HepG2 (cell line): ENCODE measurements around the gene FBXL12. TPM values are rescaled to one million over a fixed set of nuclear protein-coding genes. Genes with fewer than 3 reads are reported as not detected.

Source experiments
- ATRX ChIP-seq: sonication (generic); formaldehyde crosslinking; IDR thresholded peaks from 2 replicates; pipeline ENCODE4 v1.4.0; 2020; ENCODE audit warnings: missing genetic modification reagents, borderline replicate concordance
- EEA1 ChIP-seq: sonication (generic); formaldehyde crosslinking; IDR thresholded peaks from 2 replicates; pipeline ENCODE4 v1.5.1; 2020; ENCODE audit warnings: mild to moderate bottlenecking, missing genetic modification reagents, borderline replicate concordance
- HNRNPH1 ChIP-seq: fragments of 200-400 bp; formaldehyde crosslinking; optimal IDR thresholded peaks from 2 replicates; pipeline ENCODE3; 2017; ENCODE audit warnings: mild to moderate bottlenecking, low read depth, low read length
- JUN ChIP-seq: sonication (generic); formaldehyde crosslinking; IDR thresholded peaks from 2 replicates; pipeline ENCODE4 v1.4.0; 2020; ENCODE audit warnings: mild to moderate bottlenecking, missing genetic modification reagents
- KDM1A ChIP-seq: IDR thresholded peaks from 2 replicates; pipeline ENCODE4 v1.6.1; 2016; ENCODE audit warnings: missing compliant biosample characterization
- KDM5B ChIP-seq: sonication (generic); formaldehyde crosslinking; IDR thresholded peaks from 2 replicates; pipeline ENCODE4 v1.4.0; 2020; ENCODE audit warnings: missing genetic modification reagents, mild to moderate bottlenecking, borderline replicate concordance
- KLF12 ChIP-seq: sonication (generic); formaldehyde crosslinking; IDR thresholded peaks from 2 replicates; pipeline ENCODE4 v1.4.0; 2020; ENCODE audit warnings: missing genetic modification reagents, borderline replicate concordance
- MAFF ChIP-seq: IDR thresholded peaks from 2 replicates; pipeline ENCODE4 v1.6.1; 2011; ENCODE audit warnings: low read depth, low read length, improper control_type of control experiment
- MEIS1 ChIP-seq: sonication (generic); formaldehyde crosslinking; IDR thresholded peaks from 2 replicates; pipeline ENCODE4 v1.9.0; 2021; ENCODE audit warnings: mild to moderate bottlenecking, missing genetic modification reagents, moderate library complexity, borderline replicate concordance
- MEIS2 ChIP-seq: sonication (generic); formaldehyde crosslinking; IDR thresholded peaks from 2 replicates; pipeline ENCODE4 v1.9.0; 2021; ENCODE audit warnings: mild to moderate bottlenecking, missing genetic modification reagents
- NCOR1 ChIP-seq: fragments of 200-600 bp; sonication (generic); IDR thresholded peaks from 2 replicates; pipeline ENCODE4 v1.7.0; 2017; ENCODE audit warnings: antibody characterized with exemption, low read length, borderline replicate concordance
- NFE2 ChIP-seq: sonication (generic); formaldehyde crosslinking; IDR thresholded peaks from 2 replicates; pipeline ENCODE4 v1.4.0; 2020; ENCODE audit warnings: missing genetic modification reagents
- NR2F1 ChIP-seq, 2 experiments: fragments of 450-650 bp in 1 of 2; formaldehyde crosslinking in 1 of 2; IDR thresholded peaks; 2 replicates each; pipeline versions ENCODE4 v1.5.0 to v1.6.1; 2016 to 2020; ENCODE audit warnings: mild to moderate bottlenecking in 1 of 2, missing compliant biosample characterization in 1 of 2, missing genetic modification reagents in 1 of 2, moderate library complexity in 1 of 2
- NR2F2 ChIP-seq: IDR thresholded peaks from 2 replicates; pipeline ENCODE4 v1.6.1; 2012; ENCODE audit warnings: low read depth, inconsistent platforms, borderline replicate concordance
- NR3C1 ChIP-seq: sonication (generic); formaldehyde crosslinking; IDR thresholded peaks from 2 replicates; pipeline ENCODE4 v1.4.0; 2020; ENCODE audit warnings: missing genetic modification reagents
- PHF8 ChIP-seq: sonication (generic); formaldehyde crosslinking; IDR thresholded peaks from 2 replicates; pipeline ENCODE4 v1.5.0; 2020; ENCODE audit warnings: missing genetic modification reagents
- TCF7 ChIP-seq: sonication (generic); IDR thresholded peaks from 2 replicates; pipeline ENCODE4 v1.6.1; 2016; ENCODE audit warnings: antibody characterized with exemption, low read depth
- TRIM24 ChIP-seq: sonication (generic); formaldehyde crosslinking; IDR thresholded peaks from 2 replicates; pipeline ENCODE4 v1.8.0; 2022; ENCODE audit warnings: mild to moderate bottlenecking, missing genetic modification reagents
- ZBTB20 ChIP-seq: sonication (generic); formaldehyde crosslinking; IDR thresholded peaks from 2 replicates; pipeline ENCODE4 v1.8.1; 2023; ENCODE audit warnings: missing genetic modification reagents, low read depth, mild to moderate bottlenecking, borderline replicate concordance
- ZNF264 ChIP-seq: sonication (generic); formaldehyde crosslinking; IDR thresholded peaks from 2 replicates; pipeline ENCODE4 v1.4.0; 2020; ENCODE audit warnings: missing genetic modification reagents
- ZNF737 ChIP-seq: sonication (generic); formaldehyde crosslinking; IDR thresholded peaks from 2 replicates; pipeline ENCODE4 v1.5.0; 2020; ENCODE audit warnings: missing genetic modification reagents, mild to moderate bottlenecking, borderline replicate concordance
- ZNF780A ChIP-seq: sonication (generic); formaldehyde crosslinking; IDR thresholded peaks from 2 replicates; pipeline ENCODE4 v1.8.0; 2022; ENCODE audit warnings: mild to moderate bottlenecking, missing genetic modification reagents, moderate library complexity
- polyA plus RNA-seq, 8 experiments: library from polyadenylated mRNA; depleted of rRNA in 3 of 8; stranded (reverse) in 7 of 8; unstranded in 1 of 8; fragments of >200 nt; fragmentation: Illumina TruSeq in 4 of 8; extraction: Trizol in 4 of 8; gene quantifications; 2 replicates each; pipeline versions ENCODE4 v1.2.1 to v1.2.3, GENCODE V29; 2011 to 2016; ENCODE audit warnings: low read depth in 4 of 8, missing spikeins in 1 of 8, mixed read lengths in 1 of 8; ENCODE audit not compliant: insufficient read depth in 1 of 8
- total RNA-seq, 5 experiments: library from RNA; depleted of rRNA; stranded (reverse); fragments of >200 nt; fragmentation: Illumina TruSeq; extraction: Trizol; gene quantifications; 2 replicates each; pipeline ENCODE4 v1.2.3, GENCODE V29; 2016; ENCODE audit warnings: low read depth in 1 of 5
- TF ChIP-seq, protein P1 (sequence below): sonication (generic); formaldehyde crosslinking; IDR thresholded peaks from 2 replicates; pipeline ENCODE4 v1.4.0; 2020; ENCODE audit warnings: missing genetic modification reagents
- TF ChIP-seq, protein P2 (sequence below): sonication (generic); formaldehyde crosslinking; IDR thresholded peaks from 2 replicates; pipeline ENCODE4 v1.4.0; 2020; ENCODE audit warnings: missing genetic modification reagents

The FBXL12 gene
- total and polyA plus RNA-seq, 2 of the 13 experiments (the other 11 are each of a cell fraction or from before 2014, with no cell fraction given): 20.4 to 23.1 TPM

DNA sequence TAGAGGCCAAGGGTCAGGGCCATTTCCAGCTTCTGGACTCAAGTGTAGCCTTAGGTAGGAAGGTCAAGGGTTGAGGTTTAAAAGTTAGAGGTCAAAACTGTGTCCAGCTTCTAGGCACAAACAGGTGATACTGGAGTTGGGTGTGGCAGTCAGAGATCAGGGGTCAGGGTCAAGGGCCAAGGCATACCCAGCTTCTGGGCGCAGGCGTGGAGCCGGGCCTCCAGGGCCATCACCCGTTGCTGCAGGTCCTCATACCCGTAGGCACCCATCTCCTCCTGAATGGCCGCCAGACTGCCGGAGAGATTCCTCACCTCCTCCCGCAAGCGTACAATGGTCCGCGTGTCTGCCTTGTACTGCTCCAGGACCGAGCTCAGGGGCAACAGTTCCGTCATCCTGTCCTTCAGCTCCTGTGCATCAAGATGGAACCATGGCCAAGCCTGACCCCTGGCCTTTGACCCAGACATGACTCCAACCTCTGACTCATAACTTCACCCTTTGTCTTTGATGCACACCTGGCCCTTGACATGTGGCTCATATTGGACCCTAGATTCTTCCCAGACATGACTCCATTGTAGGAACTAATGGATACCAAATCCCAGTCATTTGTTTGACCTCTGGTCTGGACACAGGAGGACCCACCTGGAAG lies 38.3 kb upstream of the FBXL12 start (continued):
- no peak for TF ChIP-seq ZNF264 (CRISPR knock-in tag)
- TF ChIP-seq, protein P1, sequence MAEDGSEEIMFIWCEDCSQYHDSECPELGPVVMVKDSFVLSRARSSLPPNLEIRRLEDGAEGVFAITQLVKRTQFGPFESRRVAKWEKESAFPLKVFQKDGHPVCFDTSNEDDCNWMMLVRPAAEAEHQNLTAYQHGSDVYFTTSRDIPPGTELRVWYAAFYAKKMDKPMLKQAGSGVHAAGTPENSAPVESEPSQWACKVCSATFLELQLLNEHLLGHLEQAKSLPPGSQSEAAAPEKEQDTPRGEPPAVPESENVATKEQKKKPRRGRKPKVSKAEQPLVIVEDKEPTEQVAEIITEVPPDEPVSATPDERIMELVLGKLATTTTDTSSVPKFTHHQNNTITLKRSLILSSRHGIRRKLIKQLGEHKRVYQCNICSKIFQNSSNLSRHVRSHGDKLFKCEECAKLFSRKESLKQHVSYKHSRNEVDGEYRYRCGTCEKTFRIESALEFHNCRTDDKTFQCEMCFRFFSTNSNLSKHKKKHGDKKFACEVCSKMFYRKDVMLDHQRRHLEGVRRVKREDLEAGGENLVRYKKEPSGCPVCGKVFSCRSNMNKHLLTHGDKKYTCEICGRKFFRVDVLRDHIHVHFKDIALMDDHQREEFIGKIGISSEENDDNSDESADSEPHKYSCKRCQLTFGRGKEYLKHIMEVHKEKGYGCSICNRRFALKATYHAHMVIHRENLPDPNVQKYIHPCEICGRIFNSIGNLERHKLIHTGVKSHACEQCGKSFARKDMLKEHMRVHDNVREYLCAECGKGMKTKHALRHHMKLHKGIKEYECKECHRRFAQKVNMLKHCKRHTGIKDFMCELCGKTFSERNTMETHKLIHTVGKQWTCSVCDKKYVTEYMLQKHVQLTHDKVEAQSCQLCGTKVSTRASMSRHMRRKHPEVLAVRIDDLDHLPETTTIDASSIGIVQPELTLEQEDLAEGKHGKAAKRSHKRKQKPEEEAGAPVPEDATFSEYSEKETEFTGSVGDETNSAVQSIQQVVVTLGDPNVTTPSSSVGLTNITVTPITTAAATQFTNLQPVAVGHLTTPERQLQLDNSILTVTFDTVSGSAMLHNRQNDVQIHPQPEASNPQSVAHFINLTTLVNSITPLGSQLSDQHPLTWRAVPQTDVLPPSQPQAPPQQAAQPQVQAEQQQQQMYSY (CRISPR knock-in tag): no peak
- no peak for TF ChIP-seq KDM5B (CRISPR knock-in tag)
- TF ChIP-seq, protein P2, sequence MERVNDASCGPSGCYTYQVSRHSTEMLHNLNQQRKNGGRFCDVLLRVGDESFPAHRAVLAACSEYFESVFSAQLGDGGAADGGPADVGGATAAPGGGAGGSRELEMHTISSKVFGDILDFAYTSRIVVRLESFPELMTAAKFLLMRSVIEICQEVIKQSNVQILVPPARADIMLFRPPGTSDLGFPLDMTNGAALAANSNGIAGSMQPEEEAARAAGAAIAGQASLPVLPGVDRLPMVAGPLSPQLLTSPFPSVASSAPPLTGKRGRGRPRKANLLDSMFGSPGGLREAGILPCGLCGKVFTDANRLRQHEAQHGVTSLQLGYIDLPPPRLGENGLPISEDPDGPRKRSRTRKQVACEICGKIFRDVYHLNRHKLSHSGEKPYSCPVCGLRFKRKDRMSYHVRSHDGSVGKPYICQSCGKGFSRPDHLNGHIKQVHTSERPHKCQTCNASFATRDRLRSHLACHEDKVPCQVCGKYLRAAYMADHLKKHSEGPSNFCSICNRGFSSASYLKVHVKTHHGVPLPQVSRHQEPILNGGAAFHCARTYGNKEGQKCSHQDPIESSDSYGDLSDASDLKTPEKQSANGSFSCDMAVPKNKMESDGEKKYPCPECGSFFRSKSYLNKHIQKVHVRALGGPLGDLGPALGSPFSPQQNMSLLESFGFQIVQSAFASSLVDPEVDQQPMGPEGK: no peak
- TF ChIP-seq JUN (CRISPR knock-in tag): no peak
- no peak for TF ChIP-seq PHF8
- no peak for TF ChIP-seq ZNF737 (CRISPR knock-in tag)
- no peak for TF ChIP-seq MEIS2 (CRISPR knock-in tag)
- TF ChIP-seq EEA1 (CRISPR knock-in tag): no peak
- TF ChIP-seq NCOR1: no peak
- no peak for TF ChIP-seq ZBTB20 (CRISPR knock-in tag)
- TF ChIP-seq NR3C1 (CRISPR knock-in tag): no peak
- no peak for TF ChIP-seq KDM1A (CRISPR knock-in tag)
- TF ChIP-seq MAFF: no peak
- no peak for TF ChIP-seq ATRX (CRISPR knock-in tag)
- no peak for TF ChIP-seq MEIS1 (CRISPR knock-in tag)
- 0 out of 4 replicates have a peak, but pooled peaks of 1 of the 2 experiments have one; percentile 15 for TF ChIP-seq NR2F1 (CRISPR knock-in tag; IDR thresholded peaks at IDR 0.05)
- TF ChIP-seq TCF7: no peak
- no peak for TF ChIP-seq KLF12 (CRISPR knock-in tag)
- no peak for TF ChIP-seq HNRNPH1
- TF ChIP-seq TRIM24 (CRISPR knock-in tag): no peak
- TF ChIP-seq NR2F2: 0 out of 2 replicates have a peak, but pooled peaks have one; percentile 19
- no peak for TF ChIP-seq NFE2
- no peak for TF ChIP-seq ZNF780A (CRISPR knock-in tag)
- TF ChIP-seq, all 625 proteins: peak for 6
